GM18508 (cell line): ENCODE measurements around the gene PLEKHA6.

ENCODE experiments used
- ATAC-seq: cut with Tn5 transposase; IDR thresholded peaks from one replicate; pipeline ENCODE4 v1.9.1; 2021; ENCODE audit warnings: moderate number of reproducible peaks; ENCODE audit not compliant: insufficient read depth, unreplicated experiment

PLEKHA6 gene

GRCh38 chr1:204357551-204358490, 1.9 kb downstream of the PLEKHA6 start:
- ATAC-seq, result no peak

GRCh38 chr1:204356997-204357396, 2.7 kb downstream of the PLEKHA6 start:
- ATAC-seq, result no peak

- no peak for ATAC-seq
Measured at GRCh38 chr1:204355913-204356312, 3.8 kb downstream of the PLEKHA6 start.

DNA sequence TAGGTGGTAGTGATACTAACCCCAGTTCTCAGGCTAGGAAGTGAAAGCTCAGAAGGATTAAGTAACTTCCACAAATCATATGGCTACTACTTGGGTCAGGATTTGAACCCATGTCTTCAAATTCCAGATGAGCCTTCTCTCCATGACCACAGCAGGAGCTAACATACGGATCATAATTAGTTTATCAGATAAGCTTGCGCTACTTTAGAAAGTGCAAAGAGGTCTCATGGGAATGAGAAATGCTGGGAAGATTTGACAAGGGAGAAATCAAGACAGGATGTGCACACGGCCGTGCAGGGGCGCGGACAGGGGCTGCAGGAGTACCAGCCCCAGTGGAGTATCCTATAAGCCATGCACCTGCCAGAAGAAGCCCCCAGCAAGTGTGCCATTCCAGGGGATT, 5.2 kb downstream of the PLEKHA6 start:
- ATAC-seq, result no peak

GRCh38 chr1:204353213-204353910, 6.4 kb downstream of the PLEKHA6 start:
- ATAC-seq, result no peak

GRCh38 chr1:204350857-204351573, 8.7 kb downstream of the PLEKHA6 start:
- ATAC-seq, result no peak

- ATAC-seq, result no peak
Measured at GRCh38 chr1:204350312-204350711, 9.4 kb downstream of the PLEKHA6 start.

- ATAC-seq, result no peak
Measured at GRCh38 chr1:204349602-204350001, 10.1 kb downstream of the PLEKHA6 start.

- ATAC-seq, result no peak
Measured at GRCh38 chr1:204348722-204349121, 11.0 kb downstream of the PLEKHA6 start.

GRCh38 chr1:204348242-204348641, 11.5 kb downstream of the PLEKHA6 start:
- ATAC-seq, result no peak

DNA sequence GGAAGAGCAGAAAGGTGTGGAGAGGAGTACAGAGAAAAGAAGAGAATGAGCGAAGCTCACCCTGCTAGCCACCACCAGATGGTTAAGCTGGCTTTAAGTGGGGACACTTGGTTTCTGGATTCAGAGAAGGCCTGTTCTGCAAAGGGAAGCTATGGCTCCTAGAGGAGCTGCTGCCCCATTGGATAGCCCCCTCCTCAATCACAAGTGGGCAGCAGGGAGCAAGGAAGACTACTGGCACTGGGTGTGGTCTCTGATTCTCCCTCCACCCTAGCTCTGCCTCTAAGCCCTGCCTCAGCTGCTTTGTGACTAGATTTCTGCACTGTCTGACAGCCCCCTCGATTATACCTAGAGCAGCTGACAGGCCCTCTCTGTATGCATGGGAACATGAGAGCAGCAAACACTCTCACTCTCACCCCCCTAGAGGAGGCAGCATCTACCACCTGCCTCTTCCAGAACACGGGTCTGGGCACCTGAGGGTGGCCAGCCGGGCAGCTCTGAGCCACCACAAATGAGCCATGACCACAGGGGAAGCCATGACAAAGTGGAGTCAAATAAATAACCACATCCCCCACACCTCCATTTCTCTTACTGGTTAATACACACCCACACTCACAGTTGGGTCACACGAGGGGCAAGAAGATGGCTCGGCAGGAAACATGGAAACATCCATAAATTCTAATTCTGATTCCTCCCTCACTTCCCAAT, 13.6 kb downstream of the PLEKHA6 start:
- no peak for ATAC-seq

- ATAC-seq, result no peak
Measured at GRCh38 chr1:204345438-204345841, 14.3 kb downstream of the PLEKHA6 start.

DNA sequence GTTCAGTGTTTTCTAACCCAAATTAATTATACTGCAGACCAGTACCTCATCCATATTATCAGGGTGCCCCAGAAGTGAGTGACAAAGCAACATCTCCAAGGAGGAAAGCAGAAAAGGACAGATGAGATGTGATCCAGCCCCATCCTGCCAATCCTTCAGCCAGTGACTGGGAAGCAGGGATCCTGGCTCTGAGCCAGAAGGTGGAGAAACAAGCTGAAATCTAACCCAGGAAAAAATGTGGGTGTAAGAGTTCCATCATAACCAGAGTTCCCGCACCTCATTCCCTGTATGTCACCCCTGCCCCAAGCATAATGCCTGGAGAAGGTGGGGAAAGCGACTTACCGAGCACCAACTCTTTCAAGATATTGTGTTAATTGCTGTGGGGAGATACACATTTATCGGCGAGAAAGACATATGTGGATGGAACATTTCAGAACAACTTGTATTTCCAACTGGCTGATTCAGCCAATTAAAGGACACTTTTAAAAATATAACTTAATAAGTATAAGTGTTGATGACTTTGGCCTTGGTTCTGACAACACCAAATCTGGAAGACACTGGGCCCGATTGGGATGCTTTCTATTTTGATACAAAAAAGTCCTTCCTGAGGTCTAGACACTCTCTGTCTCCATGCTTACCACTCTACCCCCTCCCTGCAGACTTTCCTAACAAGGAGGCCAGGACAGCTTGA, 14.9 kb downstream of the PLEKHA6 start:
- no peak for ATAC-seq

GRCh38 chr1:204343802-204344201, 15.9 kb downstream of the PLEKHA6 start:
- no peak for ATAC-seq

GRCh38 chr1:204343247-204343646, 16.5 kb downstream of the PLEKHA6 start:
- ATAC-seq, result no peak

- ATAC-seq, result no peak
Measured at GRCh38 chr1:204342310-204342709, 17.4 kb downstream of the PLEKHA6 start.

DNA sequence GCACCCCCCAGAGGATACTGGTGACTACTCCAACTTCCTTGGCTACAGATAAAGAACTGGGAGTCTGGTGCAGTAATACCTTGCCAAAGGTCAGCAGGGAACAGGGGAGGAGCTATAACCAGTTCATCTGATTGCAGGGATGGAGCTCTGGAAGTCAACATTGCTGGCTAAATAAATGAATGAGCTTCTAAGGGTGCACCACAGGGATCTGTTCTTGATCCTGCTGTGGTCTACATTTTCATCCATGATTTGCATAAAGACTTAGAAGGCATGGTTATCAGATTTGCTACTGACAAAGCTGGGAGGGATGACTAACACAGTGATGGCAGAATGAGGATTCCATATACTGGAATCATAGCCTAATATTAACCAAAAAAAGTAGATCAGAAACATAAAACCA, 18.3 kb downstream of the PLEKHA6 start:
- no peak for ATAC-seq

DNA sequence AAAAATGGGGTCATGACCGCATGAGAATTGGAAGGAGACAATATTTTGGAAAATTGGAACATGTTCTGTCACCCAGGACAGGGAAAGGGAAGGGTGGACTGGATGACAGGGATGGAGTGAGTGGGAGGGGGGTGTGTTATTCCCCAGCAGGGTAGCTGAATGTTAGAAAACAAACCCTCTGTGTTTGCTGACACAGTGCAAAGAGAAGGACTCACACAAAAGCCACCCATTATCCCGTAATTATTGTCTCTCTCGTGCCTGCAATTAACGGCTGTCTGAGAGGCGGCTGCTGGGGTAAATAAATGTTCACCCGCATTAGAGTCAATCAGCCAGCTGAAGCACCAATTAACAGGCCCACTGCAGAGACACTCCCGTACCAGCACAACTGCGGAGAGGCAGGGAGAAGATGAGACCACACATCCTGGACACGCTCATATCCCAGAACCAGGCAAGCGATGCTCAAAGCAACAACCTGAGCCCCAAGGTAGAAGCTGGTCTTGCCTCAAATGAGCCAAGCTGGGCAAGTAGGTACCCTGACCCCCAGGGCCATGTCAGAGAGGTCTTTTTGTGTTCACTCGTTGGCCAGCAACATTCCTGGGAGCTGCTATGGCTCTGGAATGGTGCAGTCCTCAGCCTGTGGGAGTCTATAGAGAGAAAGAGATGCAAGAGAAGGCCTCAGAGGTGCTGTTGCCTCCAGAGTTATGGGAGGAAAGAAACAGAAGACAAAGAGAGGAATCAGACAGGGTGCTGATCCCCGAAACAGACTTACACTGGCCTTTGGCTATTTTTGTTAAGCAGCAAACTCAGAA, 19.4 kb downstream of the PLEKHA6 start:
- ATAC-seq, result no peak

DNA sequence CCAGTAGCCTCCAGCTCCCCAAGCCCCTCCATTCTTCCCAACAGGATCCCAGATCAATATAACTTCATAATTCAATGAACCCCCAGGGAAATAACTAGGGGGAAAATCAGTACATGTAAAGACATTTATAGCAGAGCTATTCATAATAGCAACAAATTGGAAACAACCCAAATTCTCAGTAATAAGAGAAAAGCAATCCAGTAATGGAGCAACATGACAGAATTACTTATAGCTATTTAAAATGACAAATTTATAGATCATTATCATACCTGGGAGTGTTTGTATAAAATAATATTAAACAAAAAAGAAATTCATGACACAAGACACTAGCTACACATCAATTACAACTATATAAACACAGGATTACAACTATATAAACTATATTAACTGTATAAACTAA, 20.2 kb downstream of the PLEKHA6 start:
- no peak for ATAC-seq
